ENCODE data around the gene CCL26.

The CCL26 gene

GRCh38 chr7:75756991-75757676 is 14.9 kb downstream of the CCL26 start:
- no peak for TF ChIP-seq TAF1 (IDR thresholded peaks at IDR 0.05; ENCODE audit: borderline replicate concordance, low read depth, low read length)
- no peak for TF ChIP-seq POLR2A (IDR thresholded peaks at IDR 0.05; ENCODE audit: low read depth, low read length)
- TF ChIP-seq POLR2AphosphoS5 (IDR thresholded peaks at IDR 0.05; ENCODE audit: low read depth, low read length) = no peak
- DNase-seq (ENCODE audit: insufficient read length) = no peak
- no peak for FAIRE-seq

- no peak for TF ChIP-seq TAF1 (IDR thresholded peaks at IDR 0.05; ENCODE audit: borderline replicate concordance, low read depth, low read length)
- TF ChIP-seq POLR2AphosphoS5 (IDR thresholded peaks at IDR 0.05; ENCODE audit: low read depth, low read length) = no peak
- no peak for TF ChIP-seq POLR2A (IDR thresholded peaks at IDR 0.05; ENCODE audit: low read depth, low read length)
- FAIRE-seq (no peak), DNase-seq (ENCODE audit: insufficient read length) (no peak)
Measured at GRCh38 chr7:75756206-75756990, 15.6 kb downstream of the CCL26 start.

- DNase-seq (ENCODE audit: insufficient read length) (no peak), FAIRE-seq (no peak)
- TF ChIP-seq POLR2AphosphoS5 (IDR thresholded peaks at IDR 0.05; ENCODE audit: low read depth, low read length) = no peak
- TF ChIP-seq TAF1 (IDR thresholded peaks at IDR 0.05; ENCODE audit: borderline replicate concordance, low read depth, low read length) = no peak
- no peak for TF ChIP-seq POLR2A (IDR thresholded peaks at IDR 0.05; ENCODE audit: low read depth, low read length)
Measured at GRCh38 chr7:75743455-75743859, 28.6 kb downstream of the CCL26 start.

- DNase-seq (ENCODE audit: insufficient read length) = no peak
- peak; percentile 63 for FAIRE-seq
- no peak for TF ChIP-seq TAF1 (IDR thresholded peaks at IDR 0.05; ENCODE audit: borderline replicate concordance, low read depth, low read length)
- no peak for TF ChIP-seq POLR2A (IDR thresholded peaks at IDR 0.05; ENCODE audit: low read depth, low read length)
- no peak for TF ChIP-seq POLR2AphosphoS5 (IDR thresholded peaks at IDR 0.05; ENCODE audit: low read depth, low read length)
Measured at GRCh38 chr7:75740846-75741497, 31.0 kb downstream of the CCL26 start.

GRCh38 chr7:75739796-75740672 is 32.0 kb downstream of the CCL26 start:
- FAIRE-seq (peak; percentile 46), DNase-seq (ENCODE audit: insufficient read length) (no peak)

GRCh38 chr7:75738975-75739795 is 32.8 kb downstream of the CCL26 start:
- TF ChIP-seq POLR2AphosphoS5 (IDR thresholded peaks at IDR 0.05; ENCODE audit: low read depth, low read length) (no peak), TAF1 (IDR thresholded peaks at IDR 0.05; ENCODE audit: borderline replicate concordance, low read depth, low read length) (no peak), POLR2A (IDR thresholded peaks at IDR 0.05; ENCODE audit: low read depth, low read length) (peak; percentile 41; the same call in 1 of the 2 replicates)
- peak; percentile 99 for DNase-seq (ENCODE audit: insufficient read length)
- peak; percentile 95 for FAIRE-seq

More at GRCh38 chr7:75739796-75740672, 32.0 kb downstream of the CCL26 start:
- no peak for TF ChIP-seq POLR2A (IDR thresholded peaks at IDR 0.05; ENCODE audit: low read depth, low read length)

GRCh38 chr7:75738604-75738974 is 33.4 kb downstream of the CCL26 start, which contains the start of gene HIP1:
TSS of gene HIP1 (minus strand) at chr7:75738941. CDS start at chr7:75738920, 21 bp downstream.
- FAIRE-seq (no peak), DNase-seq (ENCODE audit: insufficient read length) (no peak)
- no peak for TF ChIP-seq POLR2AphosphoS5 (IDR thresholded peaks at IDR 0.05; ENCODE audit: low read depth, low read length)
- TF ChIP-seq POLR2A (IDR thresholded peaks at IDR 0.05; ENCODE audit: low read depth, low read length) = no peak
- TF ChIP-seq TAF1 (IDR thresholded peaks at IDR 0.05; ENCODE audit: borderline replicate concordance, low read depth, low read length) = no peak

GRCh38 chr7:75737856-75738603 is 34.0 kb downstream of the CCL26 start:
- DNase-seq (ENCODE audit: insufficient read length) (no peak), FAIRE-seq (no peak)
- no peak for TF ChIP-seq POLR2AphosphoS5 (IDR thresholded peaks at IDR 0.05; ENCODE audit: low read depth, low read length)
- no peak for TF ChIP-seq TAF1 (IDR thresholded peaks at IDR 0.05; ENCODE audit: borderline replicate concordance, low read depth, low read length)
- TF ChIP-seq POLR2A (IDR thresholded peaks at IDR 0.05; ENCODE audit: low read depth, low read length) = no peak

- TF ChIP-seq POLR2A (IDR thresholded peaks at IDR 0.05; ENCODE audit: low read depth, low read length) (no peak), POLR2AphosphoS5 (IDR thresholded peaks at IDR 0.05; ENCODE audit: low read depth, low read length) (no peak), TAF1 (IDR thresholded peaks at IDR 0.05; ENCODE audit: borderline replicate concordance, low read depth, low read length) (no peak)
- DNase-seq (ENCODE audit: insufficient read length) = no peak
- FAIRE-seq = no peak
Measured at GRCh38 chr7:75735581-75736350, 36.2 kb downstream of the CCL26 start.
